ENCODE results near the gene PDPK1.
"Not testable (repeated sequence)": the region's sequence is repeated elsewhere in the genome, so short reads cannot be mapped to it uniquely, and the experiment has no call there.

The PDPK1 gene

DNA sequence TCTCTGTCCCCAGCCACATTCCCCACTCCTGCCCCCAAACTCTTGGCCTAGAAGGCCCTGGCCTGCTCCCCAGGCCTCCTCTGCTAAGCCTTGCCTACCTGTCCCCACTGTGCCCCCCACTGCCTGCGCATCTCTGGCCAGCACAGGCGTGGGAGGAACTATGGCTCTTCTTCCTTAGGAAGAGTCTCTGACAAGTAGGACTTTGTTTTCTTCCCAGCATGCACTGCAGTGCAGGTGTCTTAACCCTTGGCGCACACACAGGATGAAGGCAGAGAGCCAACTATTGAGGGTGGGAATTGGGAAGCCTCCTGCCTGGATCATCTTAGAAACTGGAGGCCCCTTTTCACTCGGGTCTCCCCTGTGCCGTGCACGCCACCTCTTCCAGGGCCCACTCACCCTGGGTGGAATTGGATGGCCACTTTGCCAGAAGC, 14.0 kb upstream of the PDPK1 start:
- no peak for DNase-seq (ENCODE audit: low spot score)

DNA sequence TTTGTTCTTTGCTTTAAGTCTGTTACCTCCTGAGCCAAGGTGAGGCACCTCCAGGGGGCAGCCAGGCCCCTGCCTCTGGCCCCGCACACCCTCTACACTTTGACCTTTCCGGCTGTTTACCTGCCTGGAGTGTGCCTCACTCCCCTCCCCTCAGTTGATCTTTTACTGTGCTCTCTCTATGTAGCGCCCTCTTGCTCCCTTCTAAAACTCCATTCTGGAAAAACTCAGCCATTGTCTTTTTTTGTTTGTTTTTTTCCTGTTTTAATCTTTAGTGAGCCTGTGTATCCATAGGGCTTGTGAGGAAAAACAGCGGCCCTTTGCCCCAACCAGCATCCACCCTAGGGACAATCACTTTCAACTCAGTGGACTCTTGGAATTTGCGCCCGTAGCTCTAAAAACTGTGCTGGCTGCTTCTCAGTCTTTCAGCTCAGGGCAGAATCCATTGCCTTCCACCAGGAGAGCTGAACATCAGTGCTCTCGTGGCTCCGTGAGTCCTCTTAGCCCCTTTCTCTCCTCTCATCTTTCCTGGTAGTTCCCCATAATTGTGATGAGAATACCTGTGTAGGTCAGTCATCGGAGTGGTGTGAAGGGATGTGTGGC, 13.4 kb upstream of the PDPK1 start:
- no peak for DNase-seq (ENCODE audit: low spot score)

DNA sequence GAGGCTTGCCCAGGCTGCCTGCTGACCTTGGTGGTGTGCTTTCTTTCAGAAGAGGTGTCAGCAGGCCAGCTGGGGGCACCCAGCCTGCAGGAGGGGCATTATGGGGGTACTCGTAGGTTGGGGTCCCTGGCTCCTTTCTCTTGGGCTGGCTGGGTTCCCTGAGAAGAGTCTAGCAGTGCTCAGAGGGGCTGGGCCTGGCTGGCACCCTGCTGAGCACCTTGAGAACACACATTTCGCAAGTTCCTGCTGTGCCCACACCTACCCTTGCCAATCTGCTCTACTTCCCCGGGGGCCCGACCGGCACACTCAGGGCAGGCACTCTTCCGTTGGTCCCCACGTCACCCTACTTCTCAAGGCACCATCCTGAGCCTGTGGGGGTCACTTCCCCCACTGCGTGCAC, 11.7 kb upstream of the PDPK1 start:
- DNase-seq (ENCODE audit: low spot score), result no peak

DNA sequence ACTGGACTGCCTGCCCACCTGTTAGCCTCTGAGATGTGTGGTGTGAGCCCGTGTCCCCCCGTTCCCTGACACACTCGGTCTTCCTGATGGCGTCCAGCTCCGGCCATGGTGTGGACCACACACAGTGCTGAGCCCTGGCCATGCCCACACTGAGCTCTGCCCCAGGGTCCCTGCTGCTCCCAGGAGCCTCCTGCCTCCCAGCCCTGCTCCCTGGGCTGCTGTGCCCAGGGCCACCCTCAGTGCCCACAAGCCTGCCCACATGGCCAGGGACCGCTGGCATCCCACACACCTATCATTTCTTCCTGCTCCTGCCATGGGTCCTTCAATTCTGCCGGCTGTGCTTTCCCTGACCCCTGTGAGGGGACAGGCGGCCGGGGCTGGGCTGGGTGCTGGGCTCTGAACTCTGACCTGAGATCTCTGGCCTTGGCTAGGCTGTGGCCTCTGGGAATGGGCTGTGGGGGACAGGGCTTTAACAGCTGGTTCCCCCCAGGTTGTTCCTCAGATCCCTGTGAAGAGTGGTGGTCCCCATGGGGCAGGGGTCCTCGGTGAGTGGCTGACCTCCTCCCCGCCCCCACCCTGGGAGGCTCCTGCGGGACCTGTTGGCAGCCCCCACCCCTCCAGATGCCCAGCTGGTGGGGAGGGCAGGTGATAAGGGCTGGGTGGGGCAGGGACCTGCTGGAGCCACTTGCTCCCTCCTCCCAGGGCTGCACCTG, 10.6 kb upstream of the PDPK1 start:
- no peak for DNase-seq (ENCODE audit: low spot score)

DNA sequence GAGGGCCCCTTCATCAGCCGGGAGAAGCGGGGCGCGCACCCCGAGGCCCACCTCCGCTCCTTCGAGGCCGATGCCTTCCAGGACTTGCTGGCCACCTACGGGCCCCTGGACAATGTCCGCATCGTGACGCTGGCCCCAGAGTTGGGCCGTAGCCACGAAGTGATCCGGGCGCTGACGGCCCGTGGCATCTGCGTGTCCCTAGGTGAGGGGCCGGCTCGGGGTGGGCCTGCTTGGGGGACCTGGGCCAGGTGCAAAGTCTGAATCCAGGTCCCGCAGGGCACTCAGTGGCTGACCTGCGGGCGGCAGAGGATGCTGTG, 10.1 kb upstream of the PDPK1 start:
- DNase-seq (ENCODE audit: low spot score), result no peak

DNA sequence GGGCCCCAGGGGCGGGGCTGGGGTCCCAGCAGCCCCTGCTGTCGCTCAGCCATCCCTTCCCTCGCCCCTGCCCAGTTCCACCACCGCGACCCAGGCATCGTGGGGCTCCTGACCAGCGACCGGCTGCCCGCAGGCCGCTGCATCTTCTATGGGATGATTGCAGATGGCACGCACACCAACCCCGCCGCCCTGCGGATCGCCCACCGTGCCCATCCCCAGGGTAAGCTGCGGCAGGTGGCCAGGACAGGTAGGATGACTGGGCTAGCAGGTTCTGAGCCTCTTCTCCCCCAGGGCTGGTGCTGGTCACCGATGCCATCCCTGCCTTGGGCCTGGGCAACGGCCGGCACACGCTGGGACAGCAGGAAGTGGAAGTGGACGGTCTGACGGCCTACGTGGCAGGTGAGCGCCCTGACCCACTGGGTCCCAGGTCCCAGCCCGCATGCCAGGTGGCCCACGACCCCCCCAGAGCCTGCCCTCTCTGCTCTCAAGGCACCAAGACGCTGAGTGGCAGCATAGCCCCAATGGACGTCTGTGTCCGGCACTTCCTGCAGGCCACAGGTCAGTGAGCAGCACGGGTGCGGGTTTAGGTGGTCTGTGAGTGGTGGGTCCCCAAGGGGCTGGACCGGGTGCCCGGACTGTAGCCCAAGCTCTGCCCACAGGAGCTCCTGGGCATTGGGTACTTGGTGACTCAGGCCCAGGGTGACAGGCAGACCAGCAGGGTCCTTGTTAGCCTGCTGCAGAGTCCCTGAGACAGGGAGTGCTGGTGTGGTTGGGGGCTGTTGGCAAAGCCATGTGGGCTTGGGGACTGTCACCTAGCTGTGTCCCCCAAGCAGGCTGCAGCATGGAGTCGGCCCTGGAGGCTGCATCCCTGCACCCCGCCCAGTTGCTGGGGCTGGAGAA, 9.4 kb upstream of the PDPK1 start:
- DNase-seq (ENCODE audit: low spot score), result no peak

DNA sequence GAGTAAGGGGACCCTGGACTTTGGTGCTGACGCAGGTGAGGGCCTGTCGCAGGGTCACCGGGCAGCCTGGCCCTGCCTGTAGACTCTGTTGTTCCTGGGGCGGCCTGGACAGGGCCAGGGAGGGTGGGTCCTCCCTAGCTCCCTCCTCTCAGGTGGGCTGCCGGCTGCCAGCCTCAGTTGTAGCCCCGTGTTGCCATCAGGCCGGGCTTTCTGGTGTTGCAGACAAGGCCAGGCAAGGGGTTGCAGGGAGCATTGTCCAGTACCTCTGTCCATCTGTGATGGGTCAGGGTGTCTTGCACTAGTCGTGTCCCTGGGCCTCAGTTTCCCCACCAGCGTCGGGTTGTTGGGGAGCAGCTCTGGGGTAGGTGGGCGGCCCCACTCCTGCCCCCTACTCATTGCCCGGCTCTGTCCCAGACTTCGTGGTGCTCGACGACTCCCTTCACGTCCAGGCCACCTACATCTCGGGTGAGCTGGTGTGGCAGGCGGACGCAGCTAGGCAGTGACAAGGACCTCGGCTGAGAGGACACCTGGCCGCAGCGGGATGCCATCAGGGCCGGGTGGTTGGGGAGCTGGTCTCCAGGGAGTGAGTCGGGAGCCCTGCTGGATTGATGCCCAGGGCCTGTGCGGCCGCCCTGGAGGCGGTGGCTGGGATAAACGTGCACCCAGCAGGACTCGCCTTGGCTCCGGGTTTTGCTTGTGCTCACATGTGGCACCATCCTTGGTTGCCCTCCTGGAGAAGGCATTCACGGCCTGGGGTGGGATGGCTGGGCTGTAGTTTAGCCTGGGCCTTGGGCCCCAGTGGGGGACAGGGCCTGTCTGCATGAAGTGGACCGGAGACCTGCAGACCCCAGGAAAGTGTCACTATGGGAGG, 8.5 kb upstream of the PDPK1 start:
- DNase-seq (ENCODE audit: low spot score), result no peak

DNA sequence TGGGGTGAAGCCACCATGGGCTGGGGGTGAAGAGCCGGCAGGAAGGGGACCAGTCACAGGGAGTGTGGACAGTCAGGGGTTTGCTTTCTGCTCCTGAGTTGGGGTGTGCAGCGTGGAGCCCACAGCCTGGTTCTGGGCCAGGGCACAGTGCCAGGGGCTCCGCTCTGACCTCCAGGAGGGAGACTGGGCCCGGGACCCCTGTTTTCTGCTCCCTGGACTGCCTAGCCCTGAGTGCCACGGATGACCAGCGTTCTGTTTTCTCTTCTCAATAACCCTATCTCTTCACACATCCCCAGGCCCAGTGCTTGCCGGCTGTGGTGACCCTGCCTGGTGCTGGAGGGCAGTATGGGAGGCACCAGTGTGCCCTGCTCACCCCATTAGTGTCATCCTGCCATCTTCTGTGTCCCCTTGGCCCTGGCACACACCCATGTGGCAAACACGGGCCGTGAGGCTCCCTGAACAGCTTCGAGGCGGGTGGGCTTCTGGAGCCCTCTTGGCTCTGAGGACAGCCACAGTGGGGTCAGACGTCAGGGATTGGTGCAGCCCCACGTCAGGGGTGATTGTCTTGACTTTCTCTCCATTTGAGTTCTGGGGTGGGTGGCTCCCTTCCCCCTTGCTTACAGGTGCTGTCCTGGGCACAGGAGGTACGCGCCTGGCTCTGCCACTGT, 7.7 kb upstream of the PDPK1 start:
- no peak for DNase-seq (ENCODE audit: low spot score)

DNA sequence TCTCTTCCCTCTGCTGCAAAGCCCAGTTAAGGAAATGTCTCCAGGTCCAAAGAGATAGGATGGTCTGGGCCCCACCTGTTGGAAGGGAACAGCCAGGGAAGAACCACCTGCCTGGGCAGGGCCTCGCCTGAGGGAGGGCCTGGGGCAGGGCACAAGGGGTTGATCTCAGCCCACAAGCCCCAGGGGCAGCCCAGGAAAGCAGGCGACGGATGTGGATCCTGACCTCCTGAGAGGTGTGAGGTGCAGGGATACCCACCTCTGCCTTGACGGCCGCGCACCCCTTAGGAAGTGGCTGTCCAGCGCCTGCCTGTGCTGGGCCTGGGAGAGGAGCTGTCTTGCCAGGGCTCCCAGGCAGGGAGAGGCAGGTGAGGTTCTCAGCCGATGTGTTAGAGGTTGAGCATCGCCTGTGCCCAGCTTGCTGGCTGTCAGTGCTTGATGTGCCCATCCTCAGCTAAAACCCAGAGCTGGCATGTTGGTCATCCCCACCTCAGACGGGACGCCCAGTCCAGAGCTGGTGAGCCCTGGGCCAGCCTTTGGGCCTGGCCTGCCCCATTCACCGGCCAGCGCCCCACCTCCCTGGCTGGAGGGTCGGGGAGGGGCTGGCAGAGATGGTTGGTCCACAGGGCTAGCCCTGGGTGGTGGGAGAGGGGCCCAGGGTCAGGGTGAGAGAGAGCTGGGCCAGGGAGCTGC, 7.0 kb upstream of the PDPK1 start:
- DNase-seq (ENCODE audit: low spot score), result no peak

DNA sequence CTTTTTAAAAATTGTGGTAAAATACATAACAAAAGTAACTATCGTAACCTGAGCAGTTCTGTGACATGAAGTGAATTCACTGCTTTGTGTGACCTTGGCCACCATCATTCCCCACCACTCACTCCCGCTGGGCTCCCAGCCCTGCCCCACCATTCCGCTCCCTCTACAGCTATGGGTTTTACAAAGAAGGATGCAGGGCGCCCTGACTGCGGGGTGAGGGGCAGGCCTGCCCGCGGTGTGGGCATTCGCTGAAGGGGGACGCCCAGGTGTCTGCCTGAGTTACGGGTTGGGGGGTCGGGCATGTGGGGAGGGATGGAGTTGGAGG, 6.5 kb upstream of the PDPK1 start, which contains the start of gene CEMP1:
CEMP1 (minus strand) TSS at position 38 of the 325 bp plus-strand sequence. CDS start 335 bp downstream, outside the sequence.
- DNase-seq (ENCODE audit: low spot score), result no peak

DNA sequence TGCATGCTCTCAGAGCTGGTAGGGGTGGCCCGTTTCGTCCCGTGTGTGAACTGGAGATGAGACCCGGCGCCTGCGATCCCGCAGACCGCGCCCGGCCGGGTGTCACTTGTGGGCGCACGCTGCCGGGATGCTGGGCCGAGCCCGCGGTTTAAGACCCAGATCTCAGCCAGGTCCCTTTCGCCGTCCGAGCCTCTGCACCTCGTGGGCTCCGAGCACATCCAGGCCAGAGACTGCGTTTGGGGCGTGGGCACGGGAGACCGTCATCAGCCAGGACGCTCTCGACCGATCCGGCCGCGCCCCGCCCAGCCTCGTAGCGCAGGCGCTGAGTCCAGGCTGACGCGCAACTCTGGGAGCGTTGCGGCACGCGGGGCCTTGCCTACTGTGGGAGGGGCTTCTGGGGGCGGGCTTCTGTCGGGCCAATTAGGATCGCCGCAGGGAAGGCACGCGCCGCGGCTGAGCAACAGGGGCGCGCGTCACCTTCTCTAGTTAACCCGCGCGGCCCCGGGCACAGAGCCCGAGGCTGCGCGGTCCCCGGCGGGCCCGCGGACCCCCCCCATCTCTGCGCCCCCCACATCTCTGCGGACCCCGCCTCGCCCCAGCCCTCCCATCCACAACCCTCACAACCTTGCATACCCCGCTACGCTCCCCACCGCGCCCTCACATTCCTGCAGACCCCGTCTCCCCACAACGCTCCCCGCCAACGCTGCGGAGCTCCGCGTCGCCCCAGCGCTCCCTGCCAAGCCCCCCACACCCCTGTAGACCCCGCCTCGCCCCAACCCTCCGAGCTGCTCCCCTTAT, 5.9 kb upstream of the PDPK1 start:
- DNase-seq (ENCODE audit: low spot score), result peak; percentile 98

DNA sequence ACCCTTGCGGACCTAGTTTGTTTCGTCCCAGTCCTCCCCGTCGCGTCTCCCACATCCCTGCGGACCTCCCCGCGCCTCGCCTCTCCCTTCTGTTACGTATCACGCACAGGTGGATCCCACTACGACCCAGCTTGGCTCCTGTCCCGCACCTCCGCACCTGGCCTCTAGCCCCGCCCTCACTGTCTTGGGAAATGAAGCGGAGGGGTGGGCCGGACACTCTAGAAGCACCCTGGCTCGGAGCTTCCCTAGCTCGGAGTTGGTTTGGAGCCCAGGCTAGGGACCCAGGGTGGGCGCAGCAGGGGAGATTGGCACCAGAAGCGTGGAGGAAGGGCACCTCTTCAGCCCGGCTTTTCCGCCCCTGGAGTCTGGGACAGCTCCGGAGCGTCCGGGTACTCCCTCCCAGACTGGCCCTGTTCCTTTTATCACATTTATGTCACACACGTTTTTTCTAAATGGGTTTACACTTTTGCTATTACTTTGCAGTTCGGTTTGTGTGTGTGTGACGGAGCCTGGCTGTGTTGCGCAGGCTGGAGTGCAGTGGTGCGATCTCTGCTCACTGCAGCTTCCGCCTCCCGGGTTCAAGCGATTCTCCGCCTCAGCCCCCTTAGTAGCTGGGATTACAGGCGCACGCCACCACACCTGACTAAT, 5.2 kb upstream of the PDPK1 start:
- no peak for DNase-seq (ENCODE audit: low spot score)

DNA sequence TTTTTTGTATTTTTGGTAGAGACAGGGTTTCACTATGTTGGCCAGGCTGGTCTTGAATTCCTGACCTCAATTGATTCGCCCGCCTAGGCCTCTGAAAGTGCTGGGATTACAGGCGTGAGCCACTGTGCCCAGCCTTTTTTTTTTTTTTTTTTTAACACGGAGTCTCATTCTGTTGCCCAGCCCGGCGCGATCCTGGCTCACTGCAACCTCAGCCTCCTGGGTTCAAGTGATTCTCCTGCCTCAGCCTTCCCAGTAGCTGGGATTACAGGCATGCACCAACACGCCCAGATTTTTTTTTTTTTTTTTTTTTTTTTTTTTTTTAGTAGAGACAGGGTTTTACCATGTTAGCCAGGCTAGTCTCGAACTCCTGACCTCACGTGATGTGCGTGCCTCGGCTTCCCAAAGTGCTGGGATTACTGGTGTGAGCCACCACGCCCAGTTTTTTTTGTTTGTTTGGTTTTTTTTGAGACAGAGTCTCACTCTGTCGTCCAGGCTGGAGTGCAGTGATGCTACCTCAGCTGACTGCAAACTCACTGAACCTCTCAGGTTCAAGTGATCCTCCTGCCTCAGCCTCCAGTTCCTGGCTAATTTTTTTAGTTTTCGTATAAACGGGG, 4.6 kb upstream of the PDPK1 start:
- DNase-seq (ENCODE audit: low spot score), result not testable (repeated sequence)

DNA sequence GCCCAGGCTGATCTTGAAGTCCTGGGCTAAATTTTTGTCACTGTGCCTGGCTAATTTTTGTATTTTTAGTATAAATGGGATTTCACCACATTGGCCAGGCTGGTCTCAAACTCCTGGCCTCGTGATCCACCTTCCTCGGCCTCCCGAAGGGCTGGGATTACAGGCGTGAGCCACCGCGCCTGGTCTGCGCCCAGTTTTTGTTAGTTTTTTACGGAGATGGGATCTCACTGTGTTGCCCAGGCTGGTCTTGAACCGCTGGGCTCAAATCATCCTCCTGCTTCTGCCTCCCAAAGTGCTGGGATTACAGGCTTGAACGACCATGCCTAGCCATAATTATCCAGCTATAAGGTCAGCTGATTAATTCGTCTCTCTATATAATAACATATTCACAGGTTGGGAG, 3.9 kb upstream of the PDPK1 start:
- no peak for DNase-seq (ENCODE audit: low spot score)

DNA sequence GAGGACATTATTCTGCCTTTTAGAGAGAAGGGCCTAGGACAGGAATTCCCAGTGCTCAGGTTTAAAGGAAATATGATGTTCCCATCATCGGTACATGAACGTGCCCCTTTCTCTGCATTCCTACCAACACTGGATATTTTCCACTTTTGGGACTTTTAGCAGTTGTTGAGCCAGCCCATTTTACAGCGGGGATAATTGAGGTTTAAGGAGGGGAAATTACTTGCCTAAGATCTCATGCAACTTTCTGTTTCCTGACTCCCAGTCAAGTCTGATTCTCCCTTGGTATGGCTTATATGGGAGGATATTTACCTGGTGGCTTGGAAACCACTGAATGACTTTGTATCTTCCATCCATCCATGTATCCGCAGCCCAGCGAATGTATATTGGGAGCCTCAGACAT, 3.5 kb upstream of the PDPK1 start:
- DNase-seq (ENCODE audit: low spot score), result not testable (repeated sequence)

DNA sequence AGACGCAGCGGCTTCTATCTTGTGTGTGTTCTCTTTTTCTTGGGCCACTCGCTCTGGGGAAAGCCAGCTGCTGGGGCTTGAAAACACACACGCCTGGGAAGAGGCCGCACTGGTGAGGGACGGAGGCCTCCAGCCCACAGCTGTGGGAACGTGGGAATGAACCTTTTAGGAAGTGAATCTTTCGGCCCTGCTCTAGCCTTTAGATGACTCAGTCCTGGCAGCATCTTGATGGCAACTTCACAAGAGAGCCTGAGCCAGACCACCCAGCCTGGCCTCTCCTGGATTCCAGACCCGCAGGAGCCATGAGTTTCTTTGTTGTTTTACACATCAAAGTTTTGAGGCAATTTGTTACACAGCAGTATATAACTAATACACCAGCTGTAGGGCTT, 2.2 kb upstream of the PDPK1 start:
- DNase-seq (ENCODE audit: low spot score), result peak; percentile 63

DNA sequence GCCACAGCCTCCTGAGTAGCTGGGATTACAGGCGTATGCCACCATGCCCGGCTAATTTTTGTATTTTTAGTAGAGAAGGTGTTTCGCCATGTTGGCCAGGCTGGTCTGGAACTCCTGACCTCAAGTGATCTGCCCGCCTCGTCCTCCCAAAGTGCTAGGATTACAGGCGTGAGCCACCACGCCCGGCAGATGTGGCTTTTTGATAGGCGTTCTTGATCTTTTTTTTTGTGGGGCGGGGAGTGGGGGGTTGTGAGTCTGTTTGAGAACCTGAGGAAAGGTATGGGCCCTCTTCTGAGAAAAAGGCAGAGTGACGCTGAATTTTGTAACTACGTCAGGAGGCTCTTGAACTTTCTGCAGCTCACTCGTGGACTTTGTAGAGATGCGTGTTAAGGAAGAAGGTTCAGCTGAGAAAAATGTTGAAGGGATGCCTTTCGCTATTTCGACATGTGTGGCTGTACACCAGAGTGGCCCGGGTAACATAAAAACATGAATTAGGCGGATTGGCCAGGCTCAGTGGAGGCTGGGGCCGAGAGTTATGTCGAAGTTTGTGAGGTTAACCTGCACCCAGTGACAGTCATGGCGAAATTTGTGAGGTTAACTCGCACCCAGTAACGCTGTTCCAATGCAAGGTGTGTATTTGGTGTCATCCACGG, 1.5 kb downstream of the PDPK1 start:
- DNase-seq (ENCODE audit: low spot score), result not testable (repeated sequence)

DNA sequence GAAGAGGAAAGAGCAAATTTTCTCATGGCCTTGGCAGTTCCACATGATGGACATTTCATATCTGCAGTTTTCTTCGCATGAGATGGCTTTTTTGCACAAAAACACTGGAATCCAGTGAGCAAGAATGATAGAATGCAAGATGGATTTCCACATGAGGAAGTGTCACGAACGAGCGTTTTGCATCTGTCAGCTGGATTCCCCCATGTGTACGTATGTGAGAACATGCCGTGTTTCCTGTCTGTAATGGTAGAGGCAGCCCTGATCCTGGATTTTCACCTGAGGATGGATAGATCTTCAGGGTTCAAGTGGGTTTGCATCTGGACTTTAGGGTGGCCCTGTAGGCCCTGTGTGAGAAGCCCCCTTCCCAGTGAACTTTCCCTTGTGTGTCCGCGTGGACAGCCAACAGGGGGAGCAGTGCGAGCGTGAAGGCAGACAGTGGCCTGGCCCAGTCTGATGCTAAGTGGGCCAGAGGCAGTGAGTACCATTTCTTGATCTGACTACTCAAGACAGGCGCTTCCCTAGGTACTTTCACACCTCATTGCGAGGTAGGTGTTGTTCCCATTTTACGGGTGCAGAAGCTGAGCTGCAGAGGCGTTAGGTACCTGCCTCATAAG, 2.1 kb downstream of the PDPK1 start:
- DNase-seq (ENCODE audit: low spot score), result not testable (repeated sequence)
